ENCODE data around the gene FIZ1.

GRCh38 chr19:55640043-55640576 is 40.8 kb upstream of the FIZ1 start:
- TF ChIP-seq, protein P1, sequence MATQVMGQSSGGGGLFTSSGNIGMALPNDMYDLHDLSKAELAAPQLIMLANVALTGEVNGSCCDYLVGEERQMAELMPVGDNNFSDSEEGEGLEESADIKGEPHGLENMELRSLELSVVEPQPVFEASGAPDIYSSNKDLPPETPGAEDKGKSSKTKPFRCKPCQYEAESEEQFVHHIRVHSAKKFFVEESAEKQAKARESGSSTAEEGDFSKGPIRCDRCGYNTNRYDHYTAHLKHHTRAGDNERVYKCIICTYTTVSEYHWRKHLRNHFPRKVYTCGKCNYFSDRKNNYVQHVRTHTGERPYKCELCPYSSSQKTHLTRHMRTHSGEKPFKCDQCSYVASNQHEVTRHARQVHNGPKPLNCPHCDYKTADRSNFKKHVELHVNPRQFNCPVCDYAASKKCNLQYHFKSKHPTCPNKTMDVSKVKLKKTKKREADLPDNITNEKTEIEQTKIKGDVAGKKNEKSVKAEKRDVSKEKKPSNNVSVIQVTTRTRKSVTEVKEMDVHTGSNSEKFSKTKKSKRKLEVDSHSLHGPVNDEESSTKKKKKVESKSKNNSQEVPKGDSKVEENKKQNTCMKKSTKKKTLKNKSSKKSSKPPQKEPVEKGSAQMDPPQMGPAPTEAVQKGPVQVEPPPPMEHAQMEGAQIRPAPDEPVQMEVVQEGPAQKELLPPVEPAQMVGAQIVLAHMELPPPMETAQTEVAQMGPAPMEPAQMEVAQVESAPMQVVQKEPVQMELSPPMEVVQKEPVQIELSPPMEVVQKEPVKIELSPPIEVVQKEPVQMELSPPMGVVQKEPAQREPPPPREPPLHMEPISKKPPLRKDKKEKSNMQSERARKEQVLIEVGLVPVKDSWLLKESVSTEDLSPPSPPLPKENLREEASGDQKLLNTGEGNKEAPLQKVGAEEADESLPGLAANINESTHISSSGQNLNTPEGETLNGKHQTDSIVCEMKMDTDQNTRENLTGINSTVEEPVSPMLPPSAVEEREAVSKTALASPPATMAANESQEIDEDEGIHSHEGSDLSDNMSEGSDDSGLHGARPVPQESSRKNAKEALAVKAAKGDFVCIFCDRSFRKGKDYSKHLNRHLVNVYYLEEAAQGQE (IDR thresholded peaks at IDR 0.05) = no peak
- TF ChIP-seq JUND (IDR thresholded peaks at IDR 0.05) (no peak), CTCF (IDR thresholded peaks at IDR 0.05; ENCODE audit: low read depth, low read length, missing input control) (peak; percentile 36), TAF1 (conservative IDR thresholded peaks at IDR 0.05) (no peak), NR2F2 (IDR thresholded peaks at IDR 0.05) (no peak), RAD21 (IDR thresholded peaks at IDR 0.05) (peak; percentile 12 to 48), SP1 (IDR thresholded peaks at IDR 0.05) (no peak), FOXA2 (IDR thresholded peaks at IDR 0.05) (no peak), FOXA1 (IDR thresholded peaks at IDR 0.05) (no peak), GABPA (IDR thresholded peaks at IDR 0.05 in 1 of 2, conservative IDR thresholded peaks at IDR 0.05 in 1 of 2) (peak in 1 of 2 donors; percentile 14), YY1 (IDR thresholded peaks at IDR 0.05) (no peak)
- TF ChIP-seq, protein P2, sequence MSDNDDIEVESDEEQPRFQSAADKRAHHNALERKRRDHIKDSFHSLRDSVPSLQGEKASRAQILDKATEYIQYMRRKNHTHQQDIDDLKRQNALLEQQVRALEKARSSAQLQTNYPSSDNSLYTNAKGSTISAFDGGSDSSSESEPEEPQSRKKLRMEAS (IDR thresholded peaks at IDR 0.05) = peak; percentile 55
- TF ChIP-seq, protein P3, sequence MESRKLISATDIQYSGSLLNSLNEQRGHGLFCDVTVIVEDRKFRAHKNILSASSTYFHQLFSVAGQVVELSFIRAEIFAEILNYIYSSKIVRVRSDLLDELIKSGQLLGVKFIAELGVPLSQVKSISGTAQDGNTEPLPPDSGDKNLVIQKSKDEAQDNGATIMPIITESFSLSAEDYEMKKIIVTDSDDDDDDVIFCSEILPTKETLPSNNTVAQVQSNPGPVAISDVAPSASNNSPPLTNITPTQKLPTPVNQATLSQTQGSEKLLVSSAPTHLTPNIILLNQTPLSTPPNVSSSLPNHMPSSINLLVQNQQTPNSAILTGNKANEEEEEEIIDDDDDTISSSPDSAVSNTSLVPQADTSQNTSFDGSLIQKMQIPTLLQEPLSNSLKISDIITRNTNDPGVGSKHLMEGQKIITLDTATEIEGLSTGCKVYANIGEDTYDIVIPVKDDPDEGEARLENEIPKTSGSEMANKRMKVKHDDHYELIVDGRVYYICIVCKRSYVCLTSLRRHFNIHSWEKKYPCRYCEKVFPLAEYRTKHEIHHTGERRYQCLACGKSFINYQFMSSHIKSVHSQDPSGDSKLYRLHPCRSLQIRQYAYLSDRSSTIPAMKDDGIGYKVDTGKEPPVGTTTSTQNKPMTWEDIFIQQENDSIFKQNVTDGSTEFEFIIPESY (IDR thresholded peaks at IDR 0.05) = no peak
- TF ChIP-seq, protein P4, sequence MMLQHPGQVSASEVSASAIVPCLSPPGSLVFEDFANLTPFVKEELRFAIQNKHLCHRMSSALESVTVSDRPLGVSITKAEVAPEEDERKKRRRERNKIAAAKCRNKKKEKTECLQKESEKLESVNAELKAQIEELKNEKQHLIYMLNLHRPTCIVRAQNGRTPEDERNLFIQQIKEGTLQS (IDR thresholded peaks at IDR 0.05) = no peak

Measured in liver (tissue), 3 donors.